NCI-H146 treated with DMSO at 0.1 percent for 48 hours (cell line): Measurements from ENCODE around the gene PRPSAP1.

Experiments used
- DNase-seq: peaks from one replicate; lab custom pipeline; 2025; ENCODE audit not compliant: unreplicated experiment; lab: John Stamatoyannopoulos, UW

The PRPSAP1 gene

GRCh38 chr17:76383546-76384221, 30.0 kb upstream of the PRPSAP1 start:
- DNase-seq = no peak

- DNase-seq = no peak
Observed at GRCh38 chr17:76382803-76383545, 29.3 kb upstream of the PRPSAP1 start.

- DNase-seq = no peak
Observed at GRCh38 chr17:76382351-76382802, 28.7 kb upstream of the PRPSAP1 start.

- DNase-seq = no peak
Observed at GRCh38 chr17:76381633-76382350, 28.1 kb upstream of the PRPSAP1 start.

DNA sequence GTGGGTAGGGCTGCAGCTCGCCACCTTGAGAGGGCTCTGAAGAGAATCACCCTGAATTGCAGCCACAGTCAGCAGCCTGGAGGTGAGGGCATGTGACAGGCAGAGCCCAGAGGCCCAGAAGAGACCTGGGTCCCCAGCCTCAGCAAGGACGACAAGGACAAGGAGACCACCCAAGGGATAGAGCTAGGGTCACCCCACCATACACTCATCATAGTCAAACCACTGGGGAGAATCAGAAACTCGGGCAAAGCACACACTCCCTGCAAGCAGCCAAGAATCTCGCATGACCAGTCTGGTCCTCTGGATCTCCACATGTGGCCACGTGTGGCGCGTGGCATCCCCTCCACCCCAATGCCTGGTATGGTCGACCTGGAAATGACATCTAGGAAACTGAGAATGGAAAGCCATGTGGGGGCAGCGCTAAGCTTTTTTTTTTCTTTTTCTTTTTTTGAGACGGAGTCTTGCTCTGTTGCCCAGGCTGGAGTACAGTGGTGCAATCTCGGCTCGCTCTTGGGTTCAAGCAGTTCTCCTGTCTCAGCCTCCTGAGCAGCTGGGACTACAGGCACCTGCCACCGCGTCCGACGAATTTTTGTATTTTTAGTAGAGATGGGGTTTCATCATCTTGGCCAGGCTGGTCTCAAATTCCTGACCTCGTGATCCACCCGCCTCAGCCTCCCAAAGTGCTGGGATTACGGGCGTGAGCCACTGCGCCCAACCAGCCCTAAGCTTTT, 26.1 kb upstream of the PRPSAP1 start:
- DNase-seq = no peak

DNA sequence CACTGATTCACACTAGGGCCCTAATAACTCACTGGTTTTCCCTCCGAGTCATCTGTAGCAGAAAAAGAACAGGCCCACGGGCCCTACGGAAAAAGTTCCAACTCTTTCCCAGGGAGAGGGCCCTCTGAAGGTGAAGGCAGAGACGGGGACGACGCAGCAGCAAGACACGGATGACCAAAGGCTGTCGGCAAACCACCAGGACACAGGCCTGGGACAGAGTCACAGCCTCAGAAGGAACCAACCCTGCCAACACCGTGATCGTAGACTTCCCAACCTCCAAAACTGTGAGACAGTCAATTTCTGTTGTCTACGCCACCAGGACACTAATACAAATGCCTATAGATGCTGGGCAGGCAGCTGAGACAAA, 25.5 kb upstream of the PRPSAP1 start:
- no peak for DNase-seq

GRCh38 chr17:76378548-76379274, 25.0 kb upstream of the PRPSAP1 start:
- no peak for DNase-seq

DNA sequence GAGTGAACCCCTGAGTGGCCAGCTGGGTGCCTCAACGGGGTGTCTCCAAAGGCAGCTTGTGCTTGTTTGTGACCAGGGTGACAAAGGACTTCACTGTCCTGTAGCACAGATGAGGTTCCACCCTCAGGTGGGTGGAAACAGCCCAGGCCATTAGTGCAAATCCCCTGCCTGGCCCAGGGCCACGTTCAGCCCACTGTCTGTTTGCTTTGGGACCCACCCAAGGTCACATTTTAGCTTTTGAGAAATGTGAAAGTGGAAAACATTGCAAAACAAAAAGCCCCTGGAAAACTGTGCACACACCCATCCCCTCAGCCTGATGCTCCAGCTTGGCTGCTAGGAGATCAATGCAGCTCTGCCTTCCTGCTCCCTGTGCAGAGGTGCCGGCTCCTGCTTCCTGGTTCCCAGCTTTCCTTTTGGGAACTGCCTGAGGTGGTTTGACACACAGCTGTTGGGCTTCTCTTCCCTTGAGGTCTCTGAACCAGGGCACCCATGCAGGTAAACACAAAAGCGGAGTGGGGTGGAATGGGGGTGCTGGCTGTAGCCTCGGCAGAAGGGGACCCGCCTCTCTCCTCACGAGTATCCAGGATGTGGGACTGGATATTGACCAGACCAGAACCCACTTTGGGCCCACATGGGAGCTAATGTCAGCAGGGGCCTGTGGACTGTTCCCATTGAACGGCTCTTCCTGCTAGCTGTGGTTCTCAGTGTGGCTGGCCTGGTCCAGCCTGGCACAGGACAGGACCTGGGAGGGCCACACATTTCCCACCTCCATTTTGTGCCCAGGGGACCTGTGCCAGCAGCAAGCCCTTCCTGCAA, 22.8 kb upstream of the PRPSAP1 start:
- no peak for DNase-seq

DNA sequence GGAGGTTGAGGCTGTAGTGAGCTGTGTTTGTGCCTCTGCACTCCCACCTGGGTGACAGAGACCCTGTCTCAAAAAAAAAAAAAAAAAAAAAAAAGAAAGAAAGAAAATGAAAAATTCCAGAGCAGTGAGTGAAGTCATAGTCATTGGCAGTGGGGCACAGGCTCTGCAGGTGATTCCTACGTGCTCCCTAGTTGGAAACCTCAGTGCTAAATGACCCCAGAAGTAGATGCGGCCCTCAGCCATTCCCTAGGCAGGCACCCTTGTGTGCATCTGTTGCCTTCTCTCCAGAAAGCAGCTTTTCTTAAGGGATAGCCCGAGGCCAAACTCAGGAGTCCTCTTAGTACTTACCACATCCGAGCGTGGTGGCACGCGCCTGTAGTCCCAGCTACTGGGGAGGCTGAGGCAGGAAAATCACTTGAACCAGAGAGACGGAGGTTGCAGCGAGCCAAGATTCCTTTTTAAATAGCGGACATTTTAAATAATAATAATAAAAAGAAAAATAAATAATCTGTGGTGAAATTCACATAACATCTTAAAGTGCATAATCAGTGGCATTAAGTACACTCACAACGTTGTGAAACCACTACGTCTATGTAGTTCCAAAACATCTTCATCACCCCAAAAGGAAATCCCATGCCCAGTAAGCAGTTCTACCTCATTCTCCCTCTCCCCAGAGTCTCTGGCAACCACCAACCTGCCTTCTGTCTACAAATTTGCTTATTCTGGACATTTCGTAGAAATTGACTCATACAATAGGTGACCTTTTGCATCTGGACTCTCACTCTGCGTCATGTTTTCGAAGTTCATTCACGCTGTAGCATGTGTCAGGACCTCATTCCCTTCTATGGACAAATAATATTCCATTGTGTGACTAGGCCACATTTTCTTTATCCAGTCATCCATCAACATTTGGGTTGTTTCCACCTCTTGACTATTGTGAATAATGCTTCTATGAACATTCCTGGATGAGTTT, 18.2 kb upstream of the PRPSAP1 start:
- DNase-seq = no peak

GRCh38 chr17:76370261-76370993, 16.7 kb upstream of the PRPSAP1 start:
- no peak for DNase-seq

DNA sequence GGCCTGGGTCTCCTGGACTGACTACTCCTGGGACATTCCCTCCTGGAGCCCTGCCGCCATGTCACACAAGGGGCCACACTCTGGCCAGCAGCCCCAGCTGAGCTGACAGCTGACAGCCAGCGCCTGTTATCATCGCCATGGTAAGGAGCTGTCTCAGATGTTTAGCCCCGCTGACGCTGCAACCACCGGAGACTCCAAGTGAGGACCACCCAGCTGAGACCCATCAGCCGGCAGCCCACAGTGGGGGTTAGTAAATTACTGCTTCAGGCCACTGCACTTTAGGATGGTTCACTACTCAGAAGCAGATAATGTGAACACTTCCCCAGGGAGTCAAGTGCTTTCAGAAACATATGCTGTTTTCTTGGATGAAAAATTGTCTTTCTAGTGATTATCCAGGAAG, 16.1 kb upstream of the PRPSAP1 start:
- DNase-seq = no peak

DNA sequence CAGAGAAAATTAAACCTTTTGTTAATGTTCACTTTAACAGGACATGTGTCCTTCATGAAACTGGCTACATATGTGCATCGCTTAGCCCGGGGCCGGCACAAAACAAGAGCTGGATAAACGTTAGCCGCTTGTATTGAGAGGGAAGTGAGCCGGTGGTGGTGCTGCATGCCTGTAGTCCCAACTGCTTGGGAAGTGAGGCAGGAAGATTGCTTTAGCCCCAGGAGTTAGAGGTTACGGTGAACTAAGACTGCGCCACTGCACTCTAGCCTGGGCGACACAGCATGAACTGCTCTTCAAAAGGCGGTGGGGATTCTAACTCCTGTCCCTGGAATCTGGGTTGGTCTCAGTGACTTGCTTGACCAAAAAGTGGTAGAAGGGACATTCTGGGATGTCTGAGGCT, 15.7 kb upstream of the PRPSAP1 start:
- no peak for DNase-seq

DNA sequence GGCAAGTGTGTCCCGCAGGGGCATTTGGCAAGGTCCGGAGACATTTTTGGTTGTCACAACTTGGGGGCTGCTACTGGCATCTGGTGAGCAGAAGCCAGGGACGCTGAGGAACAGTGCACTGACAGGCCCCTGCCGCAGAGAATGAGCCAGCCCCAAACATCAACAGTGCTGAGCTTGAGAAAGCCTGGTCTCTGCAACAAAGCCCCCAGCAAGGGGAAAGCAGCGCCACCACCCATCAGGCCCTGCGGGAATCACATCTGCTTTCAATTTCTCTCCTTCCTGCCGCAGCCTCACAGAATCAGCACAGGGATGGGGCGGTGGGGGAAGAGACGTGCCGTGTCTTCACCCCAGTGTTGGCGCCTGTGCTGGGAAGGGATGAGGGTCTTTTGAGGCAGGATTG, 14.8 kb upstream of the PRPSAP1 start:
- DNase-seq = no peak

DNA sequence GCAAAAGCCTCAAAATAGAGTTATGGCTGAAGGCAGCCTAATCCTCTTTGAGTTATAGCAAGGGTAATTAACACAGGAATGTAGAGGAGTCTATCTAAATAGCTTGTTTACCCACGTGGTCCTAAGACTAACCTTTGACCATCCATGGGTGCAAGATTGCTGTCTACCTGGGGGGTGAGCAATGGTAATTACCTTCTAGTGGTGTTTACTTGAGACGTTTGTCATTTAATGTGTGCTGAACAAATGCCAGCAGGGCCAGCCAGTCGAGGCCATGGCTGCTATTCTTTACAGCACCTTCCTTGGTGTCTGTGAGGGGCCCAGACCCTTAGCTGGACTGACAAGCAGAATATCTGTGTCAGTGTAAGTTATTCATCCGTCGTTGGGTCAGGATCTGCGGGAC, 13.9 kb upstream of the PRPSAP1 start:
- no peak for DNase-seq

DNA sequence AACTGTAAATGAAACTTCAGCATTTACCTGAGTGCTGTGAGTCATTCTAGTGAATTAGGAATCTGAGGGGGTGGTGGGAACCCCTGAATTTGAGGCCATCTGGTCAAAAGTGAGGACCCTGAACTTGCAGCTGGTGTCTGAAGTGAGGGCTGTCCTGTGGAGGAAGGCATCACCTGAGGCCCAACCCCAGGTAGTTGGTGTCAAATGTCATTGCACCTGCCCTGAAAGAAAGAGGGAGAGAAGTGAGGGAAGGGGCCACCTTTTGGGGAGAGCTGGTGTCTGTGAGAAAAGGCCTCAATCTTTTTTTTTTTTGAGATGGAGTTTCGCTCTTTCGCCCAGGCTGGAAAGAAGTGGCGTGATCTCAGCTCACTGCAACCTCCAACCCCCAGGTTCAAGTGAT, 12.5 kb upstream of the PRPSAP1 start:
- no peak for DNase-seq

DNA sequence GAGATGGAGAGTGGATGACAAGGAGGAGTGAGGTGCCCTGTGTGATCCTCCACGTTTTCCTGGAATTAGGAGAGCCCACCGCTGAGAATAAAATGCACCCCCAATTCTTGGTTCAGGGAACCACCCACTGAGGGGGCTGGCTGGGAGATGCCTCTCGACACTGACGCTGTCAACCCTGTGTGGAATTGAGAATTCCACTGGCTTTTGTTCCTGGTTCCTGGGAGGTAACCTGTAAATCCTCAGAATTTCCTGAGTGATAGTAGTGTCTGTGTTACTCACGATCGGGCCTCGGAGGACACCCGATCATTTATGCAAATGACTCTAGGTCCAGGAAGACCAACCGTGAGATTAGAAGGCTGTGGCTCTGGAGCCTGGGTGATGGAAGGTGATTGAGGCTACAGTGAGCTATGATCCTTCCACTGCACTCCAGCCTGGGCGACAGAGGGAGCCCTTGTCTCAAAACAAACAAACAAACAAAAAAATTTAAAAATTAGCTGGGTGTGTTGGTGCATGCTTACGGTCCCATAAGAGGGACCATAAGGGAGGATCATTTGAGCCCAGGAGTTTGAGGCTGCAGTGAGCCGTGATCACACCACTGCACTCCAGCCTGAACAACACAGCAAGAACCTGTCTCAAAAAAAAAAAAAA, 11.7 kb upstream of the PRPSAP1 start:
- no peak for DNase-seq

GRCh38 chr17:76363107-76363842, 9.6 kb upstream of the PRPSAP1 start:
- no peak for DNase-seq
